Motor neuron (in vitro differentiated cells): Measurements from ENCODE around the gene SHROOM3. TPM values are rescaled to one million over a fixed set of nuclear protein-coding genes. Genes with fewer than 3 reads are reported as not detected.
"Not testable (repeated sequence)": the region's sequence is repeated elsewhere in the genome, so short reads cannot be mapped to it uniquely, and the experiment has no call there.

Experiments
- ATAC-seq, 8 experiments: fragments of 200-7000 bp; cut with Tn5 transposase; replicated peaks in 6 of 8; 2 replicates each; pipeline ENCODE4 v1.8.0; 2021; ENCODE audit warnings: mild to moderate bottlenecking in 8 of 8, moderate library complexity in 8 of 8
- H3K27ac ChIP-seq, 2 donors: fragments of 250-450 bp; sonication (Bioruptor Pico); 2 replicates each; pipeline ENCODE4 v1.9.0; 2021; ENCODE audit warnings: antibody characterized with exemption in 2 of 2, mild to moderate bottlenecking in 2 of 2, moderate library complexity in 1 of 2
- H3K4me1 ChIP-seq, 2 donors: fragments of 250-450 bp; sonication (Bioruptor Pico); replicated peaks in 1 of 2; 2 replicates each; pipeline ENCODE4 v1.6.1; 2021; ENCODE audit warnings: antibody characterized with exemption in 2 of 2, mild to moderate bottlenecking in 2 of 2, moderate library complexity in 1 of 2
- H3K4me3 ChIP-seq, 5 donors: fragments of 250-450 bp; sonication (Bioruptor Pico); 2 replicates each; pipeline ENCODE4 v1.9.0; 2021; ENCODE audit warnings: antibody characterized with exemption in 5 of 5, mild to moderate bottlenecking in 5 of 5, moderate library complexity in 4 of 5
- WGBS, 10 experiments: fragments of 450-650 bp; shearing (Covaris generic); methylation state at CpG; one replicate each; pipeline ENCODE4 v1.0.0; 2022; 5-methylcytosine and 5-hydroxymethylcytosine counted together
- in situ Hi-C, 9 experiments: fragments of 400-800 bp; cut with MboI; loops; one replicate each; pipeline ENCODE4 v1.15.0; 2021; ENCODE audit warnings: low sequenced_read_pairs in 9 of 9, low pct_unique_long_range_greater_than_20kb in 2 of 9; ENCODE audit not compliant: unreplicated experiment in 9 of 9
- total RNA-seq, 8 experiments: library from RNA; unstranded; fragments of 300-600 nt; gene quantifications; 2 replicates each; pipeline versions ENCODE4 v1.2.3 to v1.2.4, GENCODE V29; 2022

The SHROOM3 gene
- total RNA-seq, 8 experiments from 2014 or later: 0.49 to 51.0 (median 7.9) TPM

DNA sequence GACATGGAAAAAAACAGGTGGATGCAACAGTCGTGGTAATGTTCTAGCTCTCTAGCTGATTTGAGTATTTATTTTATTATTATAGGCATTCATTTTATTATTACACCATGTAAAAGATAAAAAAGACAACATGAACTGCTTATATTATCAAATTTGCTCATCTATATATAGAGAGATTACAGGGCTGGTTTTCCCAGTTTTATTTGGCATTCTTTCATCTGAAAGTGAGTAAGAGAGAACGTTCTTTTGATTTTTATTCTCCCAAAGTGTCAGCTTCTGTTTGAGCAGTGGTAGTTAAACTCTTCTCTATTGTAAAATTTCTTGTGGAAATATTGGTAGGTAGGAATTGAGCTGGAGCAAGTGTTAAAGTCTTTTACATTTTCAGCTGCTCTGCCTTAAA is 283.0 kb downstream of the SHROOM3 start:
- in situ Hi-C loops: no loop called here
- ATAC-seq: no peak
- WGBS, 10 experiments: 39 to 100% (median 90%) methylated on average over 1 to 2 of the region's 2 CpGs; no CpG with 5 or more reads in 1 of the 10 experiments
- Histone ChIP-seq H3K4me3 (no peak overlapping the region), H3K4me1 (peaks cover 8 to 9% of the 10 kb centered on the region in 2 donors), H3K27ac (no peak overlapping the region)

DNA sequence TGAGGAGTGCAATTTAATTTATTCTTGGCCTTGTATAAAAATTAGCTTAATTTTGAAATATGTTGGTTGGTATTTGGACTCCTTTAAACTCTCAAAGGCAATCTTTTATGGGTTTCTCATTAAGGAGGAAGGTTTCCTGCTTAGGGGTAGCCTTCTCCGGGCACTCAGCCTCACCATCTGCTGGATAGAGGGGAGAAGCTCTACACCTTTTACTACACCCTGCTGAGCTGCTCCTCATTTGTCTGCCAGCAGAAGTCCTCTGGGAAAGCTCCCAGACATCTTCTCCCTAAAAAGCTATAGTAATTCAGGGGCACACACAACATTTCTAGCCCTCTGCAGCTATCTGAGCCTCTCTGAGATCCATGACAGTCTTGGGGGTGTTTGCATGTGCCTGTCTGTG is 283.8 kb downstream of the SHROOM3 start:
- H3K4me1 ChIP-seq: peaks cover 14% of the 10 kb centered on the region in 2 donors
- no peak overlapping the region for H3K27ac ChIP-seq
- no peak for ATAC-seq
- in situ Hi-C loops: no loop called here
- H3K4me3 ChIP-seq: no peak overlapping the region
- 50 to 100% (median 100%) methylated on average over 1 of the region's 1 CpG; no CpG with 5 or more reads in 7 of the 10 experiments for WGBS, 10 experiments

DNA sequence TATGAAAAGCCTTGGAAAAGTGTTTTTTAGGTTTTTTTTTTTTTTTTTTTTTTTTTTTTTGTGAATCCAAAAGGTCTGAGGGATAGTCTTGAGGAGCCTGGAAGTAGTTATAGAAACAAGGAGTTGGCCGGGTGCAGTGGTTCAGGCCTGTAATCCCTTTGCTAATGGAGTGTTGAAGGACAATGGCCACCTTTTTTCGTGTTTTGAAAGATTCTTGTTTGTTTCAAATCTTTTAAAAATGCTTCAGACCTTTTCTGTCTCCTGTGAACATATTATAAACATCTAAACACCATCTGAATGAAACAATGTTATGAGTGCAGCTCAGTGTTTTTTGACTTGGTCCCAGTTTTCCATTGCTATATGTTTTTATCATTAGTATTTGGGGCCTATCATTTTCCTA is 285.1 kb downstream of the SHROOM3 start:
- 17 to 100% (median 88%) methylated on average over 1 to 2 of the region's 2 CpGs for WGBS, 10 experiments
- H3K4me1 ChIP-seq: peaks cover 14 to 17% of the 10 kb centered on the region in 2 donors
- no peak for ATAC-seq

DNA sequence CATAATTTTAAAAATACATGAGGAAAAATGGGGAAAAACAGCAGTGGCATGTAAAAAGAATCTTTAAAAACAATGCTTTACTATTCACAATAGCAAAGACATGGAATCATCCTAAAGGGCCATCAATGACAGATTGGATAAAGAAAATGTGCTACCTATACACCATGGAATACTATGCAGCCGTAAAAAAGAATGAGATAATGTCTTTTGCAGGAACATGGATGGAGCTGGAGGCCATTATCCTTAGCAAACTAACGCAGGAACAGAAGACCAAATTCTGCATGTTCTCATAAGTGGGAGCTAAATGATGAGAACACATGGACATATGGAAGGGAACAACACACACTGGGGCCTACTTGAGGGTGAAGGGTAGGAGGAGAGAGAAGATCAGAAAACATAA is 287.1 kb downstream of the SHROOM3 start:
- in situ Hi-C loops, H3K4me3 ChIP-seq, ATAC-seq, H3K27ac ChIP-seq: not testable (repeated sequence)
- H3K4me1 ChIP-seq: peaks cover 5 to 13% of the 10 kb centered on the region in 2 donors
- 71 to 100% (median 94%) methylated on average over 1 to 2 of the region's 2 CpGs; no CpG with 5 or more reads in 1 of the 10 experiments for WGBS, 10 experiments

More for the DNA sequence above, 285.1 kb downstream of the SHROOM3 start:
- H3K27ac ChIP-seq: no peak overlapping the region
- no peak overlapping the region for H3K4me3 ChIP-seq
- in situ Hi-C loops: no loop called here

DNA sequence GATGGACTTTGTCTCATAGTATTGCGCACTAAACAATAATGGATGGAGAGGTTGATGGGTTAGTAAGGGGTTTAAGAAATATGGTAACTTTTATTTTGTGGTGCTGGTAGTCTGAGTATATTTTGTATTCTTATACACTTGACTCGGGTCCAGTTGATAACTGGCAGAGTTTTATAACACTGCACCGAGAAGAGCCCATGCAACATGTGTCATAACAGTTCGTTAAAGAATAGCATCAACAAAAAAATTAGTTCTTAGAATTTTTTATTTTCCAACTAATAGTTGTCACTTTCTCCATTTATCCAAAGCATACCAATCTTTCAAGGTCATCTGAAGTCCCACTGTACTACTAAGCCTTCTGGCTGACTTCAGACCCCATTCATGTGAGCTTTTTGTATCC is 287.8 kb downstream of the SHROOM3 start:
- Histone ChIP-seq H3K4me3 (no peak overlapping the region), H3K4me1 (peaks cover 5 to 13% of the 10 kb centered on the region in 2 donors), H3K27ac (no peak overlapping the region)
- no peak for ATAC-seq
- in situ Hi-C loops: no loop called here
- 64 to 100% (median 96%) methylated on average over 1 to 4 of the region's 4 CpGs; no CpG with 5 or more reads in 2 of the 10 experiments for WGBS, 10 experiments

DNA sequence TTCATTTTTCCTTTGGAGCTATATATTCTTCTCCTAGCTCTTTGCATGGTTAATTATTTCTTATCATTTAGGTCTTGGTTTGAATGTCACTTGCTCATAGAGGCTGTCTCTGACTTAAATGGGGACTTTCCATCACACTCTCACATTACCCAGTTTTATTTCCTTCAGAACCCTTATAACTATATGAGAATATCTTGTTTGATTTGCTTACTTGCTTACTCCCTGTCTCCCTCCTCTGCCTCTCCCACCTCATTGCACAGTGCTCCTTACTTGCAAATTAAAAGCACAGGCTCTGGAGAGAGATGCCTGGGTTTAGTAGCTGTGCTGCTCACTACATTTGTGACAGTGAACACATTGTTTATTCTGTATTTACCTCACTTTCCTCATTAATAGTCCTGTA is 288.3 kb downstream of the SHROOM3 start:
- peaks cover 5 to 13% of the 10 kb centered on the region in 2 donors for H3K4me1 ChIP-seq
- H3K4me3 ChIP-seq: no peak overlapping the region
- H3K27ac ChIP-seq: no peak overlapping the region
- in situ Hi-C loops: no loop called here
- no peak for ATAC-seq

DNA sequence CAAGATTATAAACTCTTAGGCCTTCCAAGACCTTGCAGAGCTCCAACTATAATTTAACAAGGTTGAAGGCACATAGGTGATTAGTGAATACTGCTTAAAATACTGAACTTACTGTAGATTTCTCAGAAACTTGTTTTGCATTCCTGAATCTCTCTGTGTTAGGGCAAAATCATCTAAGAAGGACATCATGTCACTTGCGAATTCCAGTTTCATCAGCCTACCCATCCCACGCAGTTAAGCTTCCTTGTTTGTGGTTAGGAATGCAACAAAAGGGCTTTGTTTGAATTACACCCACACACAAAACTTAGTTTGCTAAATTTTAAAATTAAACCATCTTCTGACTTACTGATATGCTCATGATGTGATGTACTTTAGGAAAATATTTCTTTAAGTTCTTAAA is 288.9 kb downstream of the SHROOM3 start:
- in situ Hi-C loops: no loop called here
- Histone ChIP-seq H3K4me3 (no peak overlapping the region), H3K27ac (no peak overlapping the region), H3K4me1 (peaks cover 5 to 11% of the 10 kb centered on the region in 2 donors)
- WGBS, 10 experiments: 4 to 82% (median 64%) methylated on average over 1 to 2 of the region's 2 CpGs; no CpG with 5 or more reads in 1 of the 10 experiments
- ATAC-seq: peak in 2 of 8 experiments; percentile 20 to 33

DNA sequence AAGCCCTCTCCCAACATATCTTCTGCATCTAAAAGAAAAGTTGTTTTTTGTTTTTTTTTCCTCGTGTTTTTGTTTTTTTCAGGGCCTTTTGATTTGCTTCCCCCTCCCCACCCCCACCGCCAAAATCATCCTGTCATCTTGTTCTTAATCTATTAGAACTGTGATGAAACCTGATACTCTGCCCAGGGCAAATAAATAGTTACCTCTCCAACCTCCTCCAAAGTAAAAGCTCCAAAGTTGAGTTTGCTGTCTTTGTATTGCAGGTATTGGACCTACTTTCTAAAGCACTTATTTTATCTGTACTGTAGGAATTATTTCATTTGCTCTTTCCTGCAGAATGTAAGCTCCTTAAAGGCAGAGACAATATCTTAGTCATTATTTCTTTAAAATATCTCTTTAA is 290.0 kb downstream of the SHROOM3 start:
- ATAC-seq: no peak
- no peak overlapping the region for H3K4me3 ChIP-seq
- 37 to 100% (median 76%) methylated on average over 1 to 2 of the region's 2 CpGs; no CpG with 5 or more reads in 2 of the 10 experiments for WGBS, 10 experiments
- in situ Hi-C loops: loop anchor here in 1 of 9 experiments (25.0 kb wide), 1 partner anchor 213 kb away; no protein-coding TSS in a partner anchor
- peaks cover 11 to 14% of the 10 kb centered on the region in 2 donors for H3K4me1 ChIP-seq
- no peak overlapping the region for H3K27ac ChIP-seq

DNA sequence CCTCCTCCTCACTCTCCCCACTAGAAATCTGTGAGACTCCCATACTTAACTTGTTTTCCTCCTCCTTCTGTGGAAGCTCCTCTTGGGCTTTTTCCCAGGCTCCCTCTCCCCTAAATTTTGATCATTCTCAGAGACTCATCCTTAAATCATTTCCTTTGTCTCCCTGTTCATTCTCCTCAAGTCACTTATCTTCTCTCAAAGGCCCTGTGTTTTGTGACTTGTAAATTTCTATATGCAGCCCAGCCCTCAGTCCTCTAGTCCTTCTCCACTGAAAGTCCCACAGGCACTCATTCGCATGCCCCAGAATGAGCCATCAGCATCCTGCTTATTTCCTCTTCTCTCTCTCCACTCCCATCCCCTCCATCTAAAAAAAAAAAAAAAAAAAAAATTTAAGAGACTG is 291.1 kb downstream of the SHROOM3 start:
- ATAC-seq: peak in 2 of 8 experiments; percentile 64 to 82
- in situ Hi-C loops: loop anchor here in 1 of 9 experiments (25.0 kb wide), 1 partner anchor 214 kb away; no protein-coding TSS in a partner anchor
- whole genome bisulfite sequencing, 10 experiments: 60 to 100% (median 92%) methylated on average over 1 of the region's 1 CpG; no CpG with 5 or more reads in 4 of the 10 experiments
- peaks cover 15 to 16% of the 10 kb centered on the region in 2 donors for H3K4me1 ChIP-seq
- no peak overlapping the region for H3K27ac ChIP-seq
- H3K4me3 ChIP-seq: no peak overlapping the region

DNA sequence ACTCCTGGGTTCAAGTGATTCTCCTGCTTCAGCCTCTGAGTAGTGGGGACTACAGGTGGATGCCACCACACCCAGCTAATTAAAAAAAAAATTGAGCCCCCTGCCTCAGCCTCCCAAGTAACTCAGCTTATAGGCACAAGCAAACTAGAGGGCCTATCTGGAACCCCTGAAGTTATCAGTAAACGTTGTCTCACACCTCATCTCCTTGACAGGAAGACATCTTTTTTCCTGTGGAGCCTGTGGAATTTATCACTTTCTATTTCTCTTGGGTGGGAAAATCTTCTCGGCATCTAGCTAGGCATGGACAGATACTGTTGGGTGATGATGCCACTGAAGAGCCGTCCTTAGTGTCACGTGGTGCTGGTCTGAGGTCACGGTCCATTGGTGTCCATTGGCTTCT is 291.6 kb downstream of the SHROOM3 start:
- 88 to 100% (median 94%) methylated on average over 1 to 4 of the region's 5 CpGs; no CpG with 5 or more reads in 3 of the 10 experiments for WGBS, 10 experiments
- in situ Hi-C loops: loop anchor here in 1 of 9 experiments (25.0 kb wide), 1 partner anchor 214 kb away; no protein-coding TSS in a partner anchor
- no peak overlapping the region for H3K4me3 ChIP-seq
- peaks cover 15 to 16% of the 10 kb centered on the region in 2 donors for H3K4me1 ChIP-seq
- no peak for ATAC-seq
- no peak overlapping the region for H3K27ac ChIP-seq

DNA sequence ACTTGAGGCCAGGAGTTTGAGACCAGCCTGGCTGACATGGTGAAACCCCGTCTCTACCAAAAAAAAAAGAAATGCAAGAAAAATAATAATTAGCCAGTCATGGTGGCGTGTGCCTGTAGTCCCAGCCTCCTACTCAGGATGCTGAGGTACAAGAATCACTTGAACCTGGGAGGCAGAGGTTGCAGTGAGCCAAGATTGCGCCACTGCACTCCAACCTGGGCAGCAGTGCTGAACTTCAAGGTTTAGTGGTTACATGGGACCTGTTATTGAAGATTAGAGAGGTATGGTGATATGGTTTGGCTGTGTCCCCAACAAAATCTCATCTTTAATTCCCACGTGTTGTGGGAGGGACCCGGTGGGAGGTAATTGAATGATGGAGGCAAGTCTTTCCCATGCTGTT is 292.9 kb downstream of the SHROOM3 start:
- not testable (repeated sequence) for H3K4me3 ChIP-seq, H3K27ac ChIP-seq, ATAC-seq
- in situ Hi-C loops: loop anchor here in 1 of 9 experiments (25.0 kb wide), 1 partner anchor 216 kb away; no protein-coding TSS in a partner anchor
- whole genome bisulfite sequencing, 10 experiments: 89 to 100% (median 100%) methylated on average over 1 to 3 of the region's 5 CpGs; no CpG with 5 or more reads in 4 of the 10 experiments
- peaks cover 15 to 18% of the 10 kb centered on the region in 2 donors for H3K4me1 ChIP-seq

DNA sequence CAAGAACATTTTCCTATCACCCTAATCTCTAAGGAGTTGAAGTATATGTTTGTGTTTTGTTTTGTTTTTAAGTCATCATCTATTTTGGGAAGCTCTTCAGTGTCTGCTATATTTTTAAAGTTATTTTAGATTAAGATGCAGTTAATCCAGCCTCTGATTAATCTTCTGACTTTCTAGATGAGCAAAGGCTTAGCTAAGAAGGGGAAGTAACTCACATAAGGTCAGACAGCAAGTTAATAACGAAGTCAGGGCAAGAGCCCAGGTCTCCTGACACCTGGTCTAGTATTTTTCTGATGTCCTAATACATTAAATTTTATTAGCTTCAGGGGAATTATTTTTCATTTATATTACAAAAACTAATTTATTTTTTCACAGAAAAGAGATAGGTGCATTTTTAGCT is 294.4 kb downstream of the SHROOM3 start:
- H3K4me1 ChIP-seq: peaks cover 10 to 14% of the 10 kb centered on the region in 2 donors
- no peak overlapping the region for H3K4me3 ChIP-seq
- 20 to 100% (median 91%) methylated on average over 1 of the region's 1 CpG; no CpG with 5 or more reads in 3 of the 10 experiments for WGBS, 10 experiments
- ATAC-seq: no peak
- in situ Hi-C loops: loop anchor here in 1 of 9 experiments (25.0 kb wide), 1 partner anchor 217 kb away; no protein-coding TSS in a partner anchor
- no peak overlapping the region for H3K27ac ChIP-seq

DNA sequence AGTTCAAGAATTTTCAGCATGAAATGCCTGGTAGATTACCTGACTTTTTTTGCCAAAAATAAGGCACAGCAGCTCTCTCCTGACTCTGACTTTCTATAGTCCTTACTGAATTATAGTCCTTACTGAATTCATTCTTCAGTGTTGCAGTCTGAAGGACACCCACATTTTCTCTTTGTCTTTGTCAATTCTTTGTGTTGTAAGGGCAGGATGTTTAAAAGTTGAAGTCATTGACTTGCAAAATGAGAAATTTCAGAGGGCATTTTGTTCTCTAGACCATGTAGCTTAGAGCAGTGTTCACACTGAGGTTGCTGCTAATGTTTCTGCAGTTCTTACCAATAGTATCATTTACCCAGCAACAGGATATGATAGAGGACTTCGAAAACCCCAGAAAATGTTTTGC is 295.0 kb downstream of the SHROOM3 start:
- peak in 5 of 8 experiments; percentile 46 to 62 (median 58) for ATAC-seq
- WGBS, 10 experiments: 25 to 100% (median 89%) methylated on average over 1 of the region's 1 CpG; no CpG with 5 or more reads in 5 of the 10 experiments
- in situ Hi-C loops: loop anchor here in 1 of 9 experiments (25.0 kb wide), 1 partner anchor 218 kb away; no protein-coding TSS in a partner anchor

More for the DNA sequence above, 295.0 kb downstream of the SHROOM3 start:
- H3K4me3 ChIP-seq: no peak overlapping the region
- H3K4me1 ChIP-seq: peaks cover 10 to 14% of the 10 kb centered on the region in 2 donors
- H3K27ac ChIP-seq: no peak overlapping the region
